IPS-NIHi7 (cell line): ENCODE data around the gene HDAC7.

Experiments used
- DNase-seq: peaks from one replicate; pipeline ENCODE4 v3.0.0; 2012; ENCODE audit warnings: mixed read lengths; ENCODE audit errors: extremely low spot score

Gene HDAC7

DNA sequence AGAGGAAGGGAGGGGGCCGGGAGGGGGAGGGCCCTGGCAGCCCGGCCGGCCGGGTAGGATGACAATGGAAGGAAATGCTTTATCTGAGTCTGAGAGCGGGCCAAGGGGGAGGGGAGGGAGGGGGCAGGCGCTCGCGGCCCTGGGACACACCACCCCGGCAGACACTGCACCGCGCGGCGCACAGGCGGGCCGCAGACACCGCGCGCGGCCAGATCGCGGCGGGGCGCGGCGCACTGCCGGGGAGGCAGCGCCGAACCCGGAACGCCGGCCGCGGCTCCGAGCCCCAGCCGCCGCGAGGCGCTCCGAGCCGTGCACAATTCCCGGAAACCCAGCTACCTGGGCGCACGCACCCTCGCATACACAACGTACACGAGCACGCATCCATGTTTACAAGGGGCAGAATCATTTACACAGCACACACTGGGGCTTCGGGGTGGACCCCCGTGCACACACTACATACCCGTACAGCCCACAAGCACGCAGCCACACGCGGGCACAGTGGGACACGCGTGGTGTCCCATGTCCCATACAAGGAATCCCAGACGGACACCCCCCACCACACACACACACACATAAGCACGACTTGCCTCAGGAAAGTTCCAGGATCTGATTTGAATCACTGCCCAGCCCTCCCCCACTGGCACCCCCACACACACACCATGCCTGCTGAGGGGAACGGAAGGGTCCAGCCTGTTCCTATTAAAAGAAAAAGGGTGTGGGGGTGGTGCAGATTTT, at the start of gene HDAC7:
Gene HDAC7, minus strand, starts transcription at position 8 of the 735 bp plus-strand sequence. CDS start 118 bp downstream, outside the sequence.
- DNase-seq: peak; percentile 91

DNA sequence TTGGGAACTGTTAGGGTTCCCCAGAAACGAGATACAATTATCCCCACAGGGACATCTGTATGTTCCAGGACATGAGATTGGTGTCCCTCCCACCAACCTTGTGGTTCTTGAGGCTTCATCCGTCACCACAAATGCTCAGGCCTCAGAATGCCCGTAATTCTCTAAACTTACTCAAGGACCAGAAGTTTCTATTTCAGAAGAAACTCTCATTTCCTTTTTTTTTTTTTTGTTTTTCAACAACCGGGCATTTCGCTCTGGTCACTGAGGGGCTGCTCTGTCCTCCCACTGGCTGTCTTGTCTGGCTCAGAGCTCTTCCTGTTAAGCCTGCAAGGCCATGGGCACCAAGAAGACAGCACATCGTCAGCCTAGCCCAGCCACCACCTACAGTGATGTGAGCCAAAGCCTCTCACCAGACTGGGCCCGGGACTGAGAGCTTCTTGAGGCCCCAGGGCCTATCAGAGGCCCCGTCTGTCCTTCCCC, 48.9 kb upstream of the HDAC7 start:
- DNase-seq: no peak

DNA sequence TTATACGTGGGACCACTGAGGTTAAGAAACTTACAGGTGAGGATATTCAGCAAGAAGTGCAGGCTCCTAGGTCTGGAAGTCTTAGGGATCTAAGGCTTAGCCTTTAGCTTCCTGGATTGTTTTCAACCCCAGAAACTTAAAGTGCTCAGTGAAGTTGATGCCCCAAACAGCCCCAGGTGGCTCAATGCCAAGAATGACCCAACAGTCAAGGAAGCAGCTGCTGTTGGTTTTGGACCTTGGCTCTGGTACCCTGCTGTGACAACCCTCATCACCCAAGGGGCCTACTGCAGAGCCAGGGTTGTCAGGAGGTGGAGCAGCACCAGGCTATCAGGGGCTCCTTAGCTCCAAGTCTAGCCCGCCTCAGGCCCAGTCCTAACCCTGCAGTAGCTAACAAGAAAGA, 48.3 kb upstream of the HDAC7 start:
- DNase-seq: no peak

- no peak for DNase-seq
Measured at GRCh38 chr12:47867495-47867941, 47.8 kb upstream of the HDAC7 start.

- DNase-seq: no peak
Measured at GRCh38 chr12:47864646-47865235, 45.0 kb upstream of the HDAC7 start.

DNA sequence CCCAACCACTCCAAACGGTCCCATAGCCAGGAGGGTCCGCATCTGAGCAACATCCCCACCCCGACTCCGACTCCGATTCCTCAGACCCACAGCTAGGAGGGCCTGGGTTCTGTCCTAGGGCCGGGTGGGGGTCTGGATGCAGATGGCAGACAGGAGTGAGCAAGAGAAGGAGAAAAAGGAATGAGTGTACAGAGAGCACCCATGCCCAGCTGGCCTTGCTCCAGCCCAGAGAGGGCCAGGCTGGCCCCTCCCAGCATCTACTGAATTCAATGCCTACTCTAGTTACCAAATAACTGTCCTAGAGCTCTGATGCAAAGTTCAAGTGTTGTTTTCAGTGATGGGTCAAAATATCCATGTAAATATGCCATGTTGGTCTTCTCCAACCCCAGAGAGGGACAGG, 44.3 kb upstream of the HDAC7 start:
- DNase-seq: no peak

DNA sequence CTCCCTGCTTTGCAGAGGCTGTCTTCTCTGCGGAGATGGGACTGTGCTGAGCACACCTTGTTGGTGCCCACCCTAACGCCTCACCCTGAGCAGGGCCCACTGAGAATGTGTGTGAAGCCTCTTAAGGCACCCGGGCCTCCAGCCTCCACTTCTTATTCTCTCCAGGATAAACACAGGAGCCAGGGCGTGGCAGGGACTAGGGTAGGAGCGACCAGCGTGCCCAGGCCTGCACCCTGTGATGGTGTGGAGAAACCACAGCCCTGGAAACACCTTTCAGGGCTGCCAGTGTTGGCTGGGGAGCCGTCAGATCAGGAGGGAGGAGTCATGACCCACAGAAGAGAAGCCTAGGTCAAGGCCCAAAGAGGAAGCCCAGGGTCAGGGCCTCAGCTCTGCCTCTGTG, 43.8 kb upstream of the HDAC7 start:
- DNase-seq: no peak

DNA sequence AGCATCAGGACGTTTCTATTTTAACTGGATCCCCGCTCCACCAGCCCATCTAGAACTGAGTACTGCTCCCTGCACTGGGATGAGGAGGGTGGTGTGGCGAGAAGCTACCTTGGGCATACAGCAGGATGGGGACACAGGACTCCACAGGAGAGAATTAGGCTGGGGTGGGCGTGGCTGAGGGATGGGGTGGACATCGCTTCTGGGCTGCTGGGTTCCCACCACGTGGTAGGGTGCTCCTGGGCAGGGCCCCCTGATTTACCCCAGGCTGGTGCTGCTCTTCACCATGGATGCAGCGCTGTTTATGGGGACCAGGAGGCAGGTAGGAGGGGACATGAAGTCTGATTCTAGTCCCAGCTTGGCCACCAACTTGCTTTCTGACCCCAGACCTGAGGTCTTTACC, 43.2 kb upstream of the HDAC7 start:
- no peak for DNase-seq

DNA sequence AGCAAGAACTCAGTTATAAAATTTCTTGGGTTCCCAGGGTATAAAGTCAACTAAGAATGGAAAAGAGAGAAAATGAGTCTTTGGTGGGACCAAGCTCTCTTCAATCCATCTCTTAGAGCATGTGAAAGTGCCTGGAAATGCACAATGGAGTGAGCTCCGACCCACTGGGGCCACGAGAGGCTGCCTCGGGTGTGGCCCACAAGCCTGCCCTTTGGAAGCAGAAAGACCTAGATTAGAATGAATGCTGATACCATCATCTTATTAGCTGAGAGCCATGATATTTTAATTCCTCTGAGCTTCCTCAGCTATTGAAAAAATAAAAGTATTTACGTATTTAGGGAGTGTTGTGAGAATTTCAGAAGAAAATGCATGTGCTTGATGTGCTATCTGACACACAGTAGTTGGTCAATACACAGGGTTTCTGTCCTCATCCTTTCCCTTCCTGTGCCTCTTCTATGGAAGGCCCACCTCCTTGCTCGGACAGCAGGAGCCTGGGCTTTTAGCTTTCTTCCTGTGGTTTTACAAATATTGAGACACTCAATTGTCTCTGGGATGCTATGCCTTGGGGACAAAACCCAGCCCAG, 42.6 kb upstream of the HDAC7 start:
- DNase-seq: no peak

- DNase-seq: no peak
Measured at GRCh38 chr12:47860873-47861272, 41.2 kb upstream of the HDAC7 start.

GRCh38 chr12:47860279-47860841, 40.7 kb upstream of the HDAC7 start:
- no peak for DNase-seq

DNA sequence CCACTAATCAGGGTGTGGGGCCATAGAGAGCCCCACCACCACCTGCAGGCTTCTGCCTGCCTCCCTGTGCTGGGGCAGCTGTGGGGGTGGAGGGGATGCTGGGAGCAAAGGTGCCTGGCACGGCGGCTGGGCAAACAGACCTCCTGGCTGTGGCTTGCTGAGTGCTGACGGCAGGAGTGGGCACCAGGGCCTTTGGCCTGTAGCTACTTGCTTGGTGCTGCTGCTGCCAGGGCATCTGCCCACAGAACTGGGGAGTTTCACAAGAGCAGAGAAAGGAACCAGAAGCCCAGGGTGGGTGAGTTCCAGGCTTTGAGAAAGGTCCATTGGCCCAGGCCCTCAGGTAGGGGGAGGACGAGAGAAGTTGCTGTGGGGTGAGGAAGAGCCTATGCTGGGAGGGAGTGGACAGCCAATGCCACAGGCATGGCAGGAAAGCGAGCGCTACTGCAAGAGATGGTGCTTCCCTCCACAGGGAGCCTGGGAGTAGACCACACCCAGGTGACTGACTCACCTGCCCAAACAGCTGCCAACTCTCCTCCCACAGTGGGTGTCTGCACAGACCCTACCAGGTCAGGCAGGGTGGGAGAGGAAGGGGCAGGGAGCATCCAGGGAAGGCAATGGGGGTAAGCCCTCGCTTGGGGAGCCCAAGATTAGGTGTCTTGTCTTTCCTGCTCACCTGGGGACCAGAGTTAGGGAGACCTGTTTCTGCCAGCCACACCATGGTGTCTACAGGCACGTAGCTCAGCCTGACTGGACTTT, 39.0 kb upstream of the HDAC7 start:
- no peak for DNase-seq

DNA sequence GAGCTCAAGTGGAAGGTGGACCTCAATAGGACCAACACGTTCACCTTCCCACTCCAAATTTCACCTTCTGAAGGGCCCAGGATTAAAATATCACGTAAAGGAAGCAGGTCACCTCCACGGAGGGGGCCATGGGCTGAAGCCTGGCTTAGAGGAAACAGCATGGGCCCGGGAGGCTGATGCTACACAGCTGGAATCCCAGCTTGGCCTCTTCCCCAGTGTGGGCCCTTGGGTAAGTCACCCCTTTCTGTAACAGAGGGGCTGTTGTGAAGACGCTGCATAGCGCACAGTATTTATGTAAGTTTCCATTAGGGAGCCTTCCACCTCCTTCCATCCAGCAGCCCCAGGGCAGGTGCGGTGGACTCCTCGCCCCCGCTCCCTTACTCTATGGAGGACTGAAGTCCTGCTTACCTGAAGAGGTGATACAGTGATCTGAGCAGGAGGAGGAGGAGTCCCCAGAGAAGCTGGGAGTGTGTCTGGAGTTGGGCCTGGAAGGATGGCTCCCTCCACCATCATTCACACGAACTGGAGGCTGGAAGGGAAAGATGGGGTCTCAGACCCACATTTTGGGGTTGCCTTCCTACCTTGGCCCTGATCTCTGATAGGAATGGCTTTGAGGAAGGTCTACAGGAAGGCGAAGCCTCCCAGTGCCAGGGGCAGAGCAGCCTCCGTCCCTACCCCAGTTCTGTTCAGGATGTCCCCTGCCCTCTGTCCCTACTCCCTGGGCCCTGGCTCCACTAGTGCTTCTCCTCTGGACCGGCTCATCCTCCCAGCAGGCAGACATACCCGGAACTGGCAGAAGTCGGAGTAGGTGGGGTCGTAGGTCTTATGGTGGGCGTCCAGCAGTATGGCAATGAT, 37.2 kb upstream of the HDAC7 start:
- DNase-seq: no peak

DNA sequence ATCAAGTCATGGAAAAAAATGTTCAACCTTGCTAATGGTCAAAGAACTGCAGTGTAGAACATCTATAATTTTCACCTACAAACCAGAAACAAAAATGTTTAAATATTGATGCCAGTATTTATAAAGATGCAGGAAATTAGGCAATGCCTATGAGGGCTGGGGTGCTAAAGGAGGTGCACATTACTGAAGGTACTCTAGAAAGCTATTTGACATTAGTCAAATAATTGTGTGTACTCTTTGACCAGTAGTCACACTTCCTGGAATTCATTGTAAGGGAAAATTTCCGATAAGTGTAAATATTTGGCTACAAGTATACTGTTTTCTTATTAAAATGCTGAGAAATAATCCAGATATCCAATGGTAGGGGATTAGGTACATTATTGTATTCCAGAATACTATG, 36.4 kb upstream of the HDAC7 start:
- no peak for DNase-seq

DNA sequence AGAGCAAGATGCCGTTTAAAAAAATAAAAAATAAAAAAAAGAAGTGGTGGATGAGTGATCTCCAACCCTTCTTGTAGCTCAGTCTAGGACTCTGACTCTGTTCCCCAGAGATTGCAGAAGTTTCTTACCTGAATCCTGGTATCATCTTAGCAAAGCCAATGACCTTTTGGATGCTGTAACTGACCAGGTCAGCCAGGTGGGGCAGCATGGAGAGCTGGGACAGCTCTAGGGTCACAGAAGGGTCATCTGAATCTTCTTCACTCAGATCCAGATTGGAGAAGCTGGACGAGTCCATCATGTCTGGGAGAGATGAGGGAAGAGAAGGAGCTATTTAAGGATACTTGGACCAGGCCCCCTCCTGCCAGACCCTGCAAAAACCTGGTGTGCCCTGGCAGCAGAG, 35.8 kb upstream of the HDAC7 start:
- DNase-seq: no peak

GRCh38 chr12:47854531-47854930, 34.8 kb upstream of the HDAC7 start:
- DNase-seq: no peak

DNA sequence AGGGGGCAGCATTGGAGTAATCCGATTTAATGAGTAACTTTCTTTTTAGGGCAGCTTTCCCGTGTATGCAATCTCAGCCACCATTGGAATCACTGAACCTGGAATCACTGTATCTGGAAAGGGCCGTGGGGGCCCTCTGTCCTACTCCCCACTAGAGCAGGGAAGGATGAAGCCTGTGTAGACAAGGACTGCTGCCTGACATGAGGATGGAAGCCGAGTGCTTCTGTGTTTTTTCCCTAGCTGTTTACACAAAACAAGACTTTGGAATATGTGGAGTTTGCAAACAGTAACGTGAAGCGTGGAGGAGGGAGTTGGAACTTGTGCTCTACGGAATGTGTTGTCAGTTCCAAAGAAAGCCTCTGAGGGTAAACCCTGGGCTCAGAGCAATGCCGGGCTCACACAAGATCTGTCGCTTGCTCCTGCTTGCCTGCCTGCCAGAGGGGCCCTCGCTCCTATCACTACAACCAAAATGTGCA, 32.4 kb upstream of the HDAC7 start:
- DNase-seq: no peak

DNA sequence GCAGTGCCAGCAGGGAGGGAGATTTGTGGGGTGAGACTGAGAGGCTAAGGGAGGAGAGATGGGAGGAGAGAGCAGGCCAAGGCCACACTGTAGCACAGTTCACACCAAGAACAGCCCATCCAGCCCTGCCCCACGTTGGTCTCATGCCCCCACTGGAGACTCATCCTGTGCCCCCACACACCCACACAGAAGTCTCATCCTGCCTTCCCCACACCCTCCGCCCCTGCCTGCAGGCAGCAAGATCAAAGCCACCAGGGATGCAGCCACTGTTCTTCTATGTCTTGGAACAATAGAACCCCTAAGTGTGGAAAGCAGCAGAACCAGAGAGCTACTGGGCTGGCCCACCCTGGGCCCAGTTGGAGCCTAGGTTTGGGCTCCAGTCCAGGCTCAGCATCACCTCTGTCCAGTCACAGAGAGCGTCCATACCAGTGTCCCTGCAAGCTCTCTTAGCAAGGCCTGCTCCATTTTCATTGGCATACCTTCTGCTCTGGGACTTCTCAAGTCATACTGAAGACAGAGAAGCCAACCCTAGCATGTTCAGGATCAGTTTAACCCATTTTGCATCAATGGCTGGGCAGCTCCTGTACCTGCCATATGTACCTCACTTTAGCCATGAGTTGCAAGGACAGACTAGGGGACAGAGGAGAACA, 31.7 kb upstream of the HDAC7 start:
- no peak for DNase-seq

DNA sequence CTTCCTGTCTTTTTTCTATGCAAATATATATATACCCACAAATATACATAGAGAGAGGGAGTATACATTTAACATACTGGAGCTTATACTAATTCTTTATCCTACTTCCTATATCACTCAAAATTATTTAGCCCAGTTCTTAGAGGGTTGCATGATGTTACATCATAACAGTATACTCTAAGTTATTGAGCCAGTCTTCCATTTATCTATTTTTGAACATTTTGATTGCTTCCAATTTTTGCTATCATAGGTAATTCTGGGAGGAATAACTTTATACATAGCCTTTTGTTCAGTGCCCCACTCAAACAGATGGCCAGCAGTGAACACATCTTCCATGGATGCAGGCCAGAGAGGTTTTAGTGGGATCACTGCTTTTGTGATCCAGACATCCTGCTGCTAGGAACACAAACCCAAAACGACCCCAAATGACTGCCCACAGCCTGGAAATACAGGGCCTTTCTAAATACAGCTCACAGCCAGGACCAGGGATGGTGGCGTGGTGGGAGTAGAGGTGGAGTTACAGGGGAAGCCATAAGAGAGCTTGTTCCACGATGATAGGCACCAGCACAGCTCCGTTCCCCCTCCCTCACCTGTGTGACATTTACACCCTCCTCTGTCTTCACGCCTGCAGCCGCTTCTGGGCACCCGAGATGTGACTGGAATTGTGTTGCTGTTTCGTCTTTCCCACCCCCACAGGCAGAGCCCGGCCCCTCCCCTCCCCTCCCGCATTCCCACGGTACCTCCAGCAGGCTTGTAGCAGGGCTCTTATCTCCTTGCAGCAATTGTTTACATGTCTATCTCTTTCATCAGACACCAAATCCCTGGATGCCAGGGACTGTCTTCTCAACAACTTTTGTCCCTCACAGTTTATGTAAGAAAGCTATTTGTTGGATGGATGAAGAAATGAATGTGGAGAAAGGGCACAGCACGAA, 30.7 kb upstream of the HDAC7 start:
- DNase-seq: peak; percentile 56
